HS-5 (cell line): ENCODE results near the gene PISD.

Experiments used
- DNase-seq: peaks from one replicate; pipeline ENCODE4 v3.0.0-alpha.2; 2012; ENCODE audit warnings: low read depth

PISD gene

DNA sequence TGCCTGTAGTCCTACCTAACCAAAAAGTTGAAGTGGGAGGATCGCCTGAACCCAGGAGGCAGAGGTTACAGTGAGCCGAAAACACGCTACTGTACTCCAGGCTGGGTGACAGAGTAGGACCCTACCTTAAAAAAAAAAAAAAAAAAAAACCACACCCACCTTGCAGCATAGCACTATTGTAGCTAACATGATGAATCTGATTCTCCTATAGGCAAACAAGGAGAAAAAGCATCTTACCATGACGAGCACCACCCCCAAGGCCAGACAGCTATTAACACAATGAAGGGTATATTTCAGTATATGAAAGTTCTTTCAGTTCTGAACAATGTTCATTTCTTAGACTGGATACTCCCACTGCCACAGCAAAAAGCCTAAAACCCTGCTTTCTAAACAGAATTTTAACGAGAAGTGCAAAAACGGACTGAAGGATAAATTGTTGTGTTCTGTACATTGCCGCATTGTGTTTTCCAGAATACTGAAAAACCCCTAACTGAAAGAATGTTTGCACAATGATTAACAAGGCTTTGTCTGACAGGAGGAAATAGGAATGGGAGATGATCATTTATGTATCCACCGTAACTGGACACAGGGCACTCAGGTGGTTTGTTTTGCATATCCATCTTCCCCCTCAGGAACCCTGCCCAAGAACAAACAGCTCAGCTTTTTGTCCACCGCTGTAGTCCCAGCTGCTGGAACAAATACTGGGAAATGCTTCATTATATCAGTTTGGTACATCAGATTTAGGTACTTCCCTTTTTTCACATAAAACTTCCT, 8.9 kb downstream of the PISD start:
- no peak for DNase-seq

DNA sequence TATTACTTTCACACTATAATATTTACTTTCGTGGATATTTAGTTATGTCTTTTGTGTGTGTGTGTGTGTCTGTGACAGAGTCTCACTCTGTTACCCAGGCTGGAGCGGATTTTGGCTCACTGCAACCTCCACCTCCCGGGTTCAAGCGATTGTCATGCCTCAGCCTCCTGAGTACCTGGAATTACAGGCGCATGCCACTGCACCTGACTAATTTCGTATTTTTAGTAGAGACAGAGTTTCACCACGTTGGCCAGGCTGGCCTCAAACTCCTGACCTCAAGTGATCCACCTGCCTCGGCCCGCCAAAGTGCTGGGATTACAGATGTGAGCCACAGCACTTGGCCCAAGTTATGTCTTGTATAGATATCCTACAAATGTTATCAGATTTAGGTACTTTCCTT, 9.9 kb downstream of the PISD start:
- DNase-seq = no peak

GRCh38 chr22:31651664-31652063, 10.4 kb downstream of the PISD start:
- DNase-seq = no peak

- peak; percentile 80 for DNase-seq
Observed at GRCh38 chr22:31650391-31650790, 11.6 kb downstream of the PISD start.

- peak; percentile 78 for DNase-seq
Observed at GRCh38 chr22:31647523-31648320, 14.3 kb downstream of the PISD start.

GRCh38 chr22:31647066-31647465, 14.9 kb downstream of the PISD start:
- no peak for DNase-seq

DNA sequence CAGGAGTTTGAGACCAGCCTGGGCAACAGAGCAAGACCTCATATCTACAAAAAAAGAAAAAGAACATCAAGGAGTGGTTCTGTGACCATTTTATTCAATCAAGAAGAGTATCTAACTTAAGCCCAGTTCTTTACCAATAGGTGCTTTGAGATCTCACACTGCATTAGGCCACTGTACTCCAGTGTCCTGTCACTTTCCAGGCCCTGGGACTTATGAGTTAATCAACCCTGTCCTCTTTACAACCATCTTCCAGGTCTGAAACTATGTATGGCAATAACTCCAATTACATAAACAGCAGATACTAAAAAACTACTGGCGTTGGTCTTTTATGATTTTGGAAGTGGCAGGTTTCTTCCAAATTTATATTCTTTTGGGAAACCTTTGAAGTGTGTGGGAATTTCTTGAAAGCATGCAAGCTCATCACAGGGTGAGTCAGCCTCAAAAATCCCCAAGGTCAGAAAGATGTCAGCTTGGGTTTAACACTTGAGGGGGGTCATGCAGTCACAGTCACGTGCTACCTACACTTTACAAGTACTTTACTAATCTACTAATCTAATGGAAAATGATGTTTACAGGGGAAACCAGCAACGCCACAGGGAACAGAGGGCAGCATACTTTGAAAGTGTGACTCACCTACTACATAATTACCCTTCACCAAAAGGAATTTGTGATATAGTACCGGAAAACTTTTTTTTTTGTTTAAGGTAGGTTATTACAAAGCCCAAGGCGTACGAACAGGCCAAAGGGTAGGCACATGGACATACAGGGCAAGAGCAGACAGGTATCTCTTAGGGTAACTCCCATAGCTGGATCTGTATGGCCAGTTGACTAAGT, 15.6 kb downstream of the PISD start:
- peak; percentile 92 for DNase-seq

- DNase-seq = no peak
Observed at GRCh38 chr22:31639436-31640039, 22.5 kb downstream of the PISD start.

GRCh38 chr22:31637891-31638618, 24.0 kb downstream of the PISD start:
- no peak for DNase-seq

DNA sequence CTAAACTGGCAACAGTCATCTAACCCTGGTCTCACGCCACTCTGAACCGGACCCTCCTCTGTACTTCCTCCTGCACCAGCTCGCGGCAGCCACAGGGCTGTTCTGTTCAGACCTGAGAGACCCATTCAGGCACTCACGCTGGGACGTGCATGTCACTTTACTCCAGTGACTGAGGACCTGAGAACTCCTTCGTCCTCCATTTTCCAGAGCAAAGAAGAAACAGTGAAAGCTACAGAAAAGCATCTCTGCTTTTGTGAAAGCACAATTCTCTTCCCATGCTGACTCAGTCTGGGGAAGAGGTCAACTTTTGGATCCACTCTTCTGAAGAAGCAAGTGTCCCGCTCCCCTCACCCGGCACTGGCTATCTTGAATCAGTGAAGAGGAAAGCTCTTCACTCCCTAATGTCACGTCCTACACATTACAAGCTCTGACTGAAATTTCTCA, 24.5 kb downstream of the PISD start:
- no peak for DNase-seq

GRCh38 chr22:31635638-31636306, 26.2 kb downstream of the PISD start:
- no peak for DNase-seq

- DNase-seq = no peak
Observed at GRCh38 chr22:31631436-31631835, 30.6 kb downstream of the PISD start.

DNA sequence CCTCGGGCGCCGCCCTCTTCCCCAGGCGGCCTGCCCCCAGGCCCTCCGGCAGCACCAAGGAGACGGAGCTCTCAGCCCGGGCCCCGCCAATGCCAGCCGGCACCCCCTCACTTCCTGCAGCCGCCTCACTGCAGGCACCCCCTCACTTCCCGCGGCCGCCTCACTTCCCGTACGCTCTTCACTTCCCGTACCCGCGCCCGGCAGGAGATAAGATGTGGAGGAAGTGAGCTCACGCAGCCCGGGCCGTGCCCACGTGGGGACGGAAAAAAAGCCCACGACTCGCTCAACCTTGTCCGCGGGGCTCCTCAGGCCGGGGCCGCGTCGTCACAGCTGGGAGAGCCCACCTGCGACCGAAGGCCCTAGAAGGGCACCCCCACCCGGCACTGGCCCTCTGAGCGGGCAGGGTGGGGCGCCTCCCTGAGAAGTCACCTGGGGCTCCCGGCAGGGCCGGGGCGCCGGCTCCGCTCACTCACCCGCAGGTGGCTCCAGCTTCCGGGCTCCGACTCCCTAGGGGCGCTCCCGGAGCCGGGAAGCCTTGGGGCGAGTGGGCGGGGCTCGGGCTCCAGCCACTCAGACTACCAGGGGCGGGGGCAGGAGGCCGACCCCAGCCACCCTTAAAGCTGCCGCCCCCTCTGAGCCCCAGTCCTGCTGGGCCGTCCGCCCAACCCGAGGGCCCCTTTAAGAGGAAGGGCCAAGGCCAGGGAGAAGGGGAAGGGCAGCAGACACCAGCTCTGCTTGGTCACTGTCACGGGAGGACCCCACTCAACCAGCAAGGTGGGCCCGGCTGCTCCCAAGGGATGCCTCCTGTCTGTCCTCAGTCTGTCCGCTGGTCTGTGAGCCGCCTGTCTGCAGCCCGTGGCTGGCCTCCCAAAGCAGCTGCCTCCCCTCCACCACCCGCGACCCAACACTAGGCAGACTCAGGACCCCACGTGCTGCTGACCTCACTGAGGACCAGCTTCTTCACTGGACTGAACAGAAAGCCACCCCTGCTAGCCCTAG, 31.4 kb downstream of the PISD start:
- peak; percentile 44 for DNase-seq

- DNase-seq = no peak
Observed at GRCh38 chr22:31629741-31630184, 32.3 kb downstream of the PISD start.

DNA sequence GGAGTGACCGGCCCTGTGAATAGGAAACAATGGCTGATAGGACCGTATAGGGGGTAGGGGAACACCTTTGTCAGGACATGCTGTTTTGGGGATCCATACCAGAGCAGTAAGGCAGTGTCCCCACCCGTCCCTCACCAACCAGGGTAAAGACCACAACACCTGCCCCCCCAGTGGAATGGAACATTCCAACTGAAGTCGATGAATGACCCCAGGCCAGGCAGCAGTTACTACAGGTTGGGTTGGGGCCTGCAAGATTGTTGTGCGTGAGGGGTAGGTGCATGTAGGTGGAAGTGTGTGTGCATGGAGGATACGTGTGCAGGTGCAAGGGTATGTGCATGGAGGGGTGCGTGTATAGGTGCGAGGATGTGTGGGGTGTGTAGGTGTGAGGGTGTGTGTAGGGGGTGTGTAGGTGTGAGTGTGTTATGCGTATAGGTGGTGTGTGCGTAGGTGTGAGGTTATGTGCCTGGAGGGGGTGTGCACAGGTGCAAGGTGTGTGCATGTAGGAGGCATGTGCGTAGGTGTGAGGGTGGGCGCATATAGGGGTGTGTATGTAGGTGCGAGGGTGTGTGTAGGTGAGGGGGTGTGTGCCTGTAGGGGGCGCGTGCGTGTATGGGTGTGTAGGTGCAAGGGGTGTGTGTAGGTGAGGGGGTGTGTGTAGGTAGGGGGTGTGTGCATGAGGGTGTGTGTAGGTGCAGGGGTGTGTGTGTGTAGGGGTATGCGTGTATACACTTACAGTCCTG, 32.9 kb downstream of the PISD start:
- no peak for DNase-seq

DNA sequence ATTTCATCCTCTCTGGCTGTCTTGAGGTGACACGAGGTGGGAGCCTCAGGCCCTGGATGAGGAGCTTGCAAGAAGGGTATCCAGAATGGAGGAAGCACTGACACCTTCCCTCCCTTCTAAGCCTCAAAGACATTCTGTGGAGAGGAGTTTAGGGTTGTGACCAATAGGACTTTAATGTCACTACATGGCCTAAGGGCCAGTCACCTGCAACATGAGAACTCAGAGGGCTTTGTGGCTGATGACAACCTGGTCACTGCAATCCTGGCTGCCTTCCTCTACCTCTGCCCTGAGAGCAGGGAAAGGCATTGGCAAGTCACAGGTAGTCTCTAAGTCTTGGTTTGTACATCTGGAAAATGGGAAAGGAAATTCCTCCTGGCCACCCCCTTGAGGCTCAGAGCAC, 33.7 kb downstream of the PISD start:
- DNase-seq = no peak

DNA sequence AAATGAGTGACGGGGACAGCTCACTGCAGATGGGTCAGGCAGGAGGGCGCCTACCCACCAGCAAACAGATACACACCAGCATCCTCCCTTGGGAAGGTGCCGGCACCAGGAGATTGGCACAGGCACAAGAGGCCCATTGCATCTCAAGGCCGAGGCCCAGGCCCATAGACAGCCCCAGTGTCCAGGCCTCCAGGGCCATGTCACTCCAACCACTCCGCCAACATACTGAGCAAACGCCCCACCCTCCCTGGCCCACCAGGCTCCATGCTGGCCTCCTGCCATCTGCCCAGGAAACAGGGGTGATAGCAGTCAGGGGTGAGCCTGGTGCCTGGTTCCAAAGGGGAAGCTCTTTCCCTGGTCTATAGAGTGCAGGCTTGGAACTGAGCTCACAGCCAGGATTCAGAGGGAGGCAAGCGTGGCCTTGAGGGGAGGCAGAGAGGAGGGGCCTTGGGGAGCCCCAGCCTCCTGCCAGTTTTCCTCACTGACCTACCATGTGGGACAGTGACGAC, 34.7 kb downstream of the PISD start:
- DNase-seq = no peak

DNA sequence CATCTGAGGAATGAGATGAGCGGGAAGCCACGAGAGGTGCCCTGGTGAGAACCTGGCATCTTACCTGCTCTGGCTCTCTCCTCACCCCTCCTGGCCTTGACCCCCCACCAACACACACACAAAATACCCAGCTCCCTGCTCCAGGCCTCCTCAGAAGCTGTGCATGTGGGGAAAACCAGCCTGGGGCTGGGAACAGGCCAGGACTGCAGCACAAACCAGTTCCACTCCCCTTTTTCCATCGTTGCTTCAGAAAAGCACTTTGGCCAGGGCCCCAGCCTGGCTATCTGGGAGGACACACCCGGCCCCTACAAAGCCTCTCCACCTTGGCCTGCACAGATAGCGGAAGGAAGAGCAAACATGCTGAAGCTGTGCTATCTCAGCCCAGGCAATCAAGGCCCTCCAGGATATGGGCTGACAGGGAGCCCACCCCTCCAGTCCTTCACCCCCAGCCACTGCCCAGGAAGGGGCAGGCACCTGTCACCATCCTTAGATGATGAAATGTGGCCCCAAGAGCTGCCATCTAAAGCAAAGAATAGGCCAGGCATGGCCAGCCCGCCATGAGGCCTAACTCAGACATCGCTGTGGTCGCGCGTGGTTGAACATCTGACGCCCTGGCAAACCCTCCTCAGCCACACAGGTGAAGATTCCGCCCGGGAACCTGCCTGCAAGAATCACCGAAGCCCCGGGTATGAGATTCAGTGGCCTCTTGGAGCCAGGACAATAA, 35.4 kb downstream of the PISD start:
- DNase-seq = no peak
